ENCODE measurements around the gene KLRK1. TPM values are rescaled to one million over a fixed set of nuclear protein-coding genes. Genes with fewer than 3 reads are reported as not detected.
"Not testable (repeated sequence)": the region's sequence is repeated elsewhere in the genome, so short reads cannot be mapped to it uniquely, and the experiment has no call there.

Gene KLRK1
- total RNA-seq, 1 experiment from 2014 or later = not detected

DNA sequence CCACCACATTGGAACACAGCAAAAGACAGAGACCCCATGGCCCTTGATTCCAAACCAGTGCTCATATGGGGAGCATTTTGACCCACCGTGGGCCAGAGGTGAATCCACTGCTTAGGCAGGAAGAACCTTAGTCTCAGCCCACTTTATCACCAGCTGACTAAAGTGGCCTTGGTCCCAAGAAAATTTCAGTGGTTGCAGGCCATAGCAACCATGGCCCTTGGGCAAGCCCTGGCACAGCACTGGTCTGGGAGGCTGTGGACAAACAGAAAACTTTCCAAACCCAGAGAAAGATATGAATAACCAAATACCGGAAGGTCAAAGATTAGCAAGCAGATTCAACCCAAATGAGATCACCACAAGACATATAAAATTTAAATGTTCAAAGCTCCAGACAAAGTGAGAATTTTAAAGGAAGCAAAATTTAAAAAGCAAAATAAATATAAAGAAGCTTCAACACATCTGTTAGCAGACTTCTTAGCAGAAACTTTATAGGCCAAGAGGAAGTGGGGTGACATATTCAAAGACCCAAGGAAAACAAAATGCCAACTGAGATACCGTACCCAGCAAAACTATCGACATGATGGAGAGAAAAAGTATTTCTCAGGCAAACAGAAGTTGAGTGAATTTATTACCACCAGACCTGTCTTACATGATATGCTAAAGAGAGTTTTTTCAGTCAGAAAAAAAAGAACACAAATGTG, 7.8 kb downstream of the KLRK1 start:
- Histone ChIP-seq H3K9ac (ENCODE audit: low read length) (no peak overlapping the region), H3K4me3 (ENCODE audit: low read length) (no peak overlapping the region), H2AFZ (ENCODE audit: low read length) (no peak overlapping the region), H3K79me2 (ENCODE audit: low read length) (no peaks in the 10 kb centered on the region), H3K27me3 (ENCODE audit: low read length) (no peaks in the 10 kb centered on the region), H3K36me3 (ENCODE audit: low read depth, low read length) (no peaks in the 10 kb centered on the region), H3K9me2 (replicated peaks; ENCODE audit: low read length) (no peaks in the 10 kb centered on the region), H3K4me1 (ENCODE audit: insufficient read depth, low read length) (peaks cover 20% of the 10 kb centered on the region; the same call in 1 of the 2 replicates), H3K9me3 (ENCODE audit: low read length) (no peaks in the 10 kb centered on the region), H4K20me1 (ENCODE audit: low read length) (no peaks in the 10 kb centered on the region), H3K4me2 (ENCODE audit: low read length) (no peak overlapping the region), H3F3A (ENCODE audit: low read length, unreplicated experiment) (peaks cover 5% of the 10 kb centered on the region), H3K27ac (ENCODE audit: low read length) (no peak overlapping the region)
- DNase-seq (no peak), ATAC-seq (no peak)
- intact Hi-C loops (cut with micrococcal nuclease) = no loop called here
- POLR2A ChIA-PET (ENCODE audit: unreplicated experiment) = no interaction called here
- no TSS peak for BruUV-seq (replicated peaks)
- TF ChIP-seq, protein P1, sequence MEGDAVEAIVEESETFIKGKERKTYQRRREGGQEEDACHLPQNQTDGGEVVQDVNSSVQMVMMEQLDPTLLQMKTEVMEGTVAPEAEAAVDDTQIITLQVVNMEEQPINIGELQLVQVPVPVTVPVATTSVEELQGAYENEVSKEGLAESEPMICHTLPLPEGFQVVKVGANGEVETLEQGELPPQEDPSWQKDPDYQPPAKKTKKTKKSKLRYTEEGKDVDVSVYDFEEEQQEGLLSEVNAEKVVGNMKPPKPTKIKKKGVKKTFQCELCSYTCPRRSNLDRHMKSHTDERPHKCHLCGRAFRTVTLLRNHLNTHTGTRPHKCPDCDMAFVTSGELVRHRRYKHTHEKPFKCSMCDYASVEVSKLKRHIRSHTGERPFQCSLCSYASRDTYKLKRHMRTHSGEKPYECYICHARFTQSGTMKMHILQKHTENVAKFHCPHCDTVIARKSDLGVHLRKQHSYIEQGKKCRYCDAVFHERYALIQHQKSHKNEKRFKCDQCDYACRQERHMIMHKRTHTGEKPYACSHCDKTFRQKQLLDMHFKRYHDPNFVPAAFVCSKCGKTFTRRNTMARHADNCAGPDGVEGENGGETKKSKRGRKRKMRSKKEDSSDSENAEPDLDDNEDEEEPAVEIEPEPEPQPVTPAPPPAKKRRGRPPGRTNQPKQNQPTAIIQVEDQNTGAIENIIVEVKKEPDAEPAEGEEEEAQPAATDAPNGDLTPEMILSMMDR (conservative IDR thresholded peaks at IDR 0.05; ENCODE audit: low read depth, low read length) = no peak
- TF ChIP-seq EZH2phosphoT487 (IDR thresholded peaks at IDR 0.05; ENCODE audit: borderline replicate concordance, low read length) (no peak), EZH2 (IDR thresholded peaks at IDR 0.05; ENCODE audit: low read length, unreplicated experiment) (no peak)
- CTCF ChIA-PET = interaction anchor here (0.6 kb wide), 1 partner anchor 586 kb away, joined by 3 read pairs; no protein-coding TSS in a partner anchor

DNA sequence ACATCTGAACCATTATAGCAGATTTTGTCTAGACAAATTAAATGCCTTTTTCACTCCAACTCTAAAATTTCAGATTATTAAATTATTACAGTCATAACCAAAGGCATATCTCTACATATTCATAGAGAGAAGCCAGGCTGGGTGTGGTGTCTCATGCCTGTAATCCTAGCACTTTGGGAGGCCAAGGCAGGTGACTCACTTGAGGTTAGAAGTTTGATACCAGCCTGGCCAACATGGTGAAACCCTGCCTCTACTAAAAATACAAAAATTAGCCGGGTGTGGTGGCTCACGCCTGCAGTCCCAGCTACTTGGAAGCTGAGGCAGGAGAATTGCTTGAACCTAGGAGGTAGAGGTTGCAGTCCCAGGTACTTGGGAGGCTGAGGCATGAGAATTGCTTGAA, 11.1 kb downstream of the KLRK1 start:
- H3K27ac ChIP-seq (ENCODE audit: low read length); H3K79me2 ChIP-seq (ENCODE audit: low read length); ATAC-seq; H3K4me1 ChIP-seq (ENCODE audit: insufficient read depth, low read length); H3K9me3 ChIP-seq (ENCODE audit: low read length); H3K9ac ChIP-seq (ENCODE audit: low read length); H2AFZ ChIP-seq (ENCODE audit: low read length); H3K27me3 ChIP-seq (ENCODE audit: low read length); H3K4me2 ChIP-seq (ENCODE audit: low read length); H3K36me3 ChIP-seq (ENCODE audit: low read depth, low read length); POLR2A ChIA-PET (ENCODE audit: unreplicated experiment); H4K20me1 ChIP-seq (ENCODE audit: low read length); H3F3A ChIP-seq (ENCODE audit: low read length, unreplicated experiment); CTCF ChIA-PET; BruUV-seq (replicated peaks); DNase-seq; intact Hi-C loops (cut with micrococcal nuclease); H3K4me3 ChIP-seq (ENCODE audit: low read length); H3K9me2 ChIP-seq (replicated peaks; ENCODE audit: low read length): not testable (repeated sequence)

DNA sequence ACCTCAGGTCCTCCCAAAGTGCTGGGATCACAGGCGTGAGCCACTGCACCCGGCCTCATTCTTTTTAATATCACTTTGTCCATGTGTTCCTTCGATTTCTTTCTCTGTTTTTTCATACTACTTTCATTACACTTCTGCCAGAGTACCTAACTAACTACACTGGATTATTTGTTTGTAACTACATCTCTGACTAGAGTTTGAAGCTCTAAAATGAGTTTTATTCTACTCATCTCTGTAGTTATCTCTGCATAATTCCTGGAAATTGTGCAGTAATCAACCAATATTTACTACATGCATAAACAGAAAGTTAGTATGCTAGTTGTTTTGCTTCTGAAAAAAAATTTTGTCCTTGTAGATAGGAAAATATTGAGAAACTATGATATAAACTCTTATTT, 15.2 kb downstream of the KLRK1 start:
- DNase-seq (no peak), ATAC-seq (no peak)
- no TSS peak for BruUV-seq (replicated peaks)
- Histone ChIP-seq H3K4me1 (ENCODE audit: insufficient read depth, low read length) (peaks cover 6% of the 10 kb centered on the region; the same call in 1 of the 2 replicates), H3K27ac (ENCODE audit: low read length) (no peak overlapping the region), H3K9ac (ENCODE audit: low read length) (no peak overlapping the region), H3K36me3 (ENCODE audit: low read depth, low read length) (no peaks in the 10 kb centered on the region), H3K4me2 (ENCODE audit: low read length) (no peak overlapping the region), H3K27me3 (ENCODE audit: low read length) (no peaks in the 10 kb centered on the region), H3K9me3 (ENCODE audit: low read length) (no peaks in the 10 kb centered on the region), H4K20me1 (ENCODE audit: low read length) (no peaks in the 10 kb centered on the region), H2AFZ (ENCODE audit: low read length) (no peak overlapping the region), H3F3A (ENCODE audit: low read length, unreplicated experiment) (no peaks in the 10 kb centered on the region), H3K79me2 (ENCODE audit: low read length) (no peaks in the 10 kb centered on the region), H3K9me2 (replicated peaks; ENCODE audit: low read length) (no peaks in the 10 kb centered on the region), H3K4me3 (ENCODE audit: low read length) (no peak overlapping the region)
- TF ChIP-seq EZH2phosphoT487 (IDR thresholded peaks at IDR 0.05; ENCODE audit: borderline replicate concordance, low read length) (no peak), EZH2 (IDR thresholded peaks at IDR 0.05; ENCODE audit: low read length, unreplicated experiment) (no peak)
- TF ChIP-seq, protein P1 (conservative IDR thresholded peaks at IDR 0.05; ENCODE audit: low read depth, low read length) = no peak
- CTCF ChIA-PET = no interaction called here
- POLR2A ChIA-PET (ENCODE audit: unreplicated experiment) = no interaction called here
- intact Hi-C loops (cut with micrococcal nuclease) = no loop called here

Measured in PC-3 (cell line).